Measurements from ENCODE around the gene RUSC1.

RUSC1 gene, protein sequence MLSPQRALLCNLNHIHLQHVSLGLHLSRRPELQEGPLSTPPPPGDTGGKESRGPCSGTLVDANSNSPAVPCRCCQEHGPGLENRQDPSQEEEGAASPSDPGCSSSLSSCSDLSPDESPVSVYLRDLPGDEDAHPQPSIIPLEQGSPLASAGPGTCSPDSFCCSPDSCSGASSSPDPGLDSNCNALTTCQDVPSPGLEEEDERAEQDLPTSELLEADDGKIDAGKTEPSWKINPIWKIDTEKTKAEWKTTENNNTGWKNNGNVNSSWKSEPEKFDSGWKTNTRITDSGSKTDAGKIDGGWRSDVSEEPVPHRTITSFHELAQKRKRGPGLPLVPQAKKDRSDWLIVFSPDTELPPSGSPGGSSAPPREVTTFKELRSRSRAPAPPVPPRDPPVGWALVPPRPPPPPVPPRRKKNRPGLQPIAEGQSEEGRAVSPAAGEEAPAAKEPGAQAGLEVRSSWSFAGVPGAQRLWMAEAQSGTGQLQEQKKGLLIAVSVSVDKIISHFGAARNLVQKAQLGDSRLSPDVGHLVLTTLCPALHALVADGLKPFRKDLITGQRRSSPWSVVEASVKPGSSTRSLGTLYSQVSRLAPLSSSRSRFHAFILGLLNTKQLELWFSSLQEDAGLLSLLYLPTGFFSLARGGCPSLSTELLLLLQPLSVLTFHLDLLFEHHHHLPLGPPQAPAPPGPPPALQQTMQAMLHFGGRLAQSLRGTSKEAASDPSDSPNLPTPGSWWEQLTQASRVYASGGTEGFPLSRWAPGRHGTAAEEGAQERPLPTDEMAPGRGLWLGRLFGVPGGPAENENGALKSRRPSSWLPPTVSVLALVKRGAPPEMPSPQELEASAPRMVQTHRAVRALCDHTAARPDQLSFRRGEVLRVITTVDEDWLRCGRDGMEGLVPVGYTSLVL

DNA sequence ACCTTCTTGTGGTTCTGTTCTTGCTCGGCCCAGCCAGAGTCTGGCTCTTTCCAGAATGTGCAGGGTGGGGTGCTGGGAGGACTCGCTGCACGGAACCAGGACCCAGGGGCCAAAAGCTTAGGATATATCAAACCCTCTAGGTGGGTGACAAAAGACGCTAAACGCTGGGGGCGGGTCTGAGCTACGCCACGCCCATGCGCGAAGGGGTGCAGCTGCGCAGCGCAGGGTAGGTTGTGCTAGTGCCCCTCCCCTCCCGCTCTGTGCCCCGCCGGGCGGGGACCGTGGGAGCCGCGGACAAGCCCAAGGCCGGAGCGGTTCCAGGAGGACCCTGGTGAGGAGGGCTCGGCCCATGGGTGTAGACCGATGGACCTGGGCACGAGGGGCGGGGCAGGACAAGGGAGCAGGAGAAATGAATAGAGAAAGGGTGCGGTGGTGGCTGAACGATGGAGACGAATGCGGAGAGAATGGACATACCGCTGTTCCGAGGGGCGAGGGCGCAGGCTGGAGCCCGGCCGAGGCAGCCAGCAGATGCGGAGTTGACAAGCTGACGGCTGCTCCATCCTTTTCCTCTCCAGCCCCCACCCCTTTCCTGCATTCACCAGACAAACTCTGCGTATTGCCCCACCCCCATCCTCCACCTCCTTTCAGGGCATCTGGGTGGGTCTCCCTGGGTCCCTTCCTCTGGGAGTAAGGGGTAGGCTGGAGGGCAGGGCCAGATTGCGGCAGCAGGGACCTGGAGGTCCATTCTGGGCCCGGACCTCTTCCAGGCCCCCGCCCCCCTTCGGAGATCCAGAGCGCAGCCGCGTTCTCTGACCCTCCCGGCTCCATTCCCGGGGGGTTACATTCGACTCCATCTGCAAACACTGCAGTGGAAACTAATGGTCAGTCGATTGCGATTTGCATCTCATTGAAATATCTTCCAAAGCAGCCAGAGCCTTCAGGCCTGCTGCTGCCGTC lies at the start of gene RUSC1:
Gene RUSC1, plus strand, starts transcription at position 234 of the 957 bp plus-strand sequence. CDS start 880 bp downstream, outside the sequence.
- peaks cover 41% of the 10 kb centered on the region for H3K36me3 ChIP-seq (ENCODE audit: control insufficient read depth, insufficient read depth, low read length, severe bottlenecking)
- peak within 1 kb of the TSS; percentile 97 for H3K4me3 ChIP-seq (ENCODE audit: low read length)
- no peaks in the 10 kb centered on the region for H3K27me3 ChIP-seq (replicated peaks; ENCODE audit: control insufficient read depth, insufficient read depth, low read length)
- no peaks in the 10 kb centered on the region for H3K9me3 ChIP-seq (ENCODE audit: control insufficient read depth, low read length)
- H3K9ac ChIP-seq (ENCODE audit: low read length) = peak within 1 kb of the TSS; percentile 86
- peaks cover 52% of the 10 kb centered on the region for H3K4me1 ChIP-seq (ENCODE audit: control insufficient read depth, insufficient read depth, low read length)
- DNase-seq (ENCODE audit: low read depth) = peak; percentile 87

DNA sequence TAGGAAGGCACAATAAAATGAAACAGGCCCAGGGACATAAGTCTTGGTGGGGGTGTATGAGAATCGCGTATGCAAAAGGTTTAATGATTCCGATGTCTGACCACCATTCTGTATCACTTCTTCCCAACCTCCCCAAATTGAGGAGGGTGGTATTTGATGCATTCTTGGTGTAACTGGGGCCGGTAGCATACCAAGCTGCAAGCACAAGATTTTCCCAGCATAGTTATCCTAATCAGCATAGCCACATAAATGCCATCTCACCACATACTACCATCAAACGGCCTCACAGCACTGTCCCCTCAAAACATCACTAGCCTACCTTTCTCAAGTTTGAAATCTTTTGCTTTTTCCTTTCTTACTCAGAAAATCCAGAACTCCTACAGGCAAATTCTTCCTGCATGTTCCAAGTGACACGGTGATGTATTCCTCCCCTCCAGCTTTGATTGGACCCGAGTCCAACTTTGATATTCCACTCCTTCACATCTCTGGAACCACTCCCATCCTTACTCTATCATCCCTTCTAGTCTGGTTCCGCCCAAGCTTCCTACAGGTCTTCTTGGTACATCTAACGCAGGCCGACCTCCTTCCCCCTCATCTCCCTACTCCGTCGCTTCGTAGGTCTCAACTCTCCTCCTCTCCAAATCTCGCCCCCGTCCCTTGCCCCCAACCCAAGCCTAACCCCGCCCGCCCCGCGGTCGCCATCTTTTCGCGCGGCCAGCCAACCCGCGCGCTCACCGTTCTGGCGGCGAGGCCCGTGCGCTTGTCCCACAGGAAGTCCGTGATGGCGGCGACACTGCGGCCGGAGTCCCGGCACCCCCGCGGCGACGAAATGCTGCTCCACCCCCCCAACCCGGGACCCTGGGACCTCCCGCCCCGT lies 48.0 kb upstream of the RUSC1 start:
- Histone ChIP-seq H3K36me3 (ENCODE audit: control insufficient read depth, insufficient read depth, low read length, severe bottlenecking) (peaks cover 37% of the 10 kb centered on the region), H3K4me3 (ENCODE audit: low read length) (peak overlapping the region; percentile 83), H3K9ac (ENCODE audit: low read length) (peak overlapping the region; percentile 86), H3K4me1 (ENCODE audit: control insufficient read depth, insufficient read depth, low read length) (peaks cover 19% of the 10 kb centered on the region), H3K27me3 (replicated peaks; ENCODE audit: control insufficient read depth, insufficient read depth, low read length) (no peaks in the 10 kb centered on the region), H3K9me3 (ENCODE audit: control insufficient read depth, low read length) (no peaks in the 10 kb centered on the region)
- peak; percentile 80 for DNase-seq (ENCODE audit: low read depth)

DNA sequence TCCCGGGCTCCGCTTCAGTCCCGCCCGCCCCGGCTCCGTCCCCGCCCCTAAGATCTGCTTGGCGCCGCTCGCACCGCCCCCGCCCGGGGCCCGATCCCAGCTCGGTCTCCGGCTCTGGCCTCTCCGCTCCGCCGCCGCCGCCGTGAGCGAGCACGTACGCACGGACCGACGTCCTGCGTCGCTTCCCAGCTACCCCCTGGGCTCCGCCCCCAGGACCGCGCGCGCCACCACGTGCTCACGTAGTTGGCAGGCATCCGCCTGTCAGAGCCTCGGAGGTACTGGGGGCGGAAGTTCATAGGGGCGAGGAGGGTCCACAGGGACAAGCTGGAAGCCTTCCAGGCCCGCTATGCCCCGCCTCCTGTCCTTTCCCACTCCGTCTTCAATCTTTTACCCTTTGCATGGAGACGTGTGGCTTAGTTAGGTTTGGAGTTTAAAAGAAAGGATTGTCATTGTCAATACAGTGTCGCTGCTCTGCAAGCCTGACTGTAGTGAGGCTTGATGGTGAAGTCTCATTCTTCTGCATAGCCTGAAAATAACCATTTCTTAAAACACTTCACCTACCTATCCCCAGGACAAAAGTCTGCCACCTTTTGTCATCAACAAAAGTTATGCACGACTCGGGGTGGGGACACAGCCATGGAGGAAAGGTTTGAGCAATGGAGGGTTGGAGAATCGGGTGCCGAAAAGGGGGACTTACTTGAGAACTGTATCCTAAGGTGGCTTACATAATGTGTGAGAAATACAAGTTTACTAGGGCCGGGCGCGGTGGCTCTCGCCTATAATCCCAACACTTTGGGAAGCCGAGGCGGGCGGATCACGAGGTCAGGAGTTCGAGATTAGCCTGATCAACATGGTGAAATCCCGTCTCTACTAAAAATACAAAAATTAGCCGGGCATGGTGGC lies 47.1 kb upstream of the RUSC1 start, which contains the start of gene CLK2:
Gene CLK2, minus strand, starts transcription at position 162 of the 903 bp plus-strand sequence. CDS start 2,527 bp downstream, outside the sequence.
- DNase-seq (ENCODE audit: low read depth) = peak; percentile 97
- H3K36me3 ChIP-seq (ENCODE audit: control insufficient read depth, insufficient read depth, low read length, severe bottlenecking) = peaks cover 28% of the 10 kb centered on the region
- peaks cover 19% of the 10 kb centered on the region for H3K4me1 ChIP-seq (ENCODE audit: control insufficient read depth, insufficient read depth, low read length)
- H3K9me3 ChIP-seq (ENCODE audit: control insufficient read depth, low read length) = no peaks in the 10 kb centered on the region
- peak within 1 kb of the TSS; percentile 83 for H3K4me3 ChIP-seq (ENCODE audit: low read length)
- peak within 1 kb of the TSS; percentile 86 for H3K9ac ChIP-seq (ENCODE audit: low read length)
- H3K27me3 ChIP-seq (replicated peaks; ENCODE audit: control insufficient read depth, insufficient read depth, low read length) = no peaks in the 10 kb centered on the region

GRCh38 chr1:155277070-155277901 lies 43.4 kb upstream of the RUSC1 start, which contains the start of gene HCN3:
HCN3 (plus strand) TSS chr1:155277463; CDS start chr1:155277591, 128 bp downstream.
- peak; percentile 99 for DNase-seq (ENCODE audit: low read depth)
- no peaks in the 10 kb centered on the region for H3K9me3 ChIP-seq (ENCODE audit: control insufficient read depth, low read length)
- peaks cover 11% of the 10 kb centered on the region for H3K4me1 ChIP-seq (ENCODE audit: control insufficient read depth, insufficient read depth, low read length)
- H3K36me3 ChIP-seq (ENCODE audit: control insufficient read depth, insufficient read depth, low read length, severe bottlenecking) = no peaks in the 10 kb centered on the region
- H3K27me3 ChIP-seq (replicated peaks; ENCODE audit: control insufficient read depth, insufficient read depth, low read length) = no peaks in the 10 kb centered on the region
- H3K9ac ChIP-seq (ENCODE audit: low read length) = peak within 1 kb of the TSS; percentile 84
- peak within 1 kb of the TSS; percentile 84 for H3K4me3 ChIP-seq (ENCODE audit: low read length)

DNA sequence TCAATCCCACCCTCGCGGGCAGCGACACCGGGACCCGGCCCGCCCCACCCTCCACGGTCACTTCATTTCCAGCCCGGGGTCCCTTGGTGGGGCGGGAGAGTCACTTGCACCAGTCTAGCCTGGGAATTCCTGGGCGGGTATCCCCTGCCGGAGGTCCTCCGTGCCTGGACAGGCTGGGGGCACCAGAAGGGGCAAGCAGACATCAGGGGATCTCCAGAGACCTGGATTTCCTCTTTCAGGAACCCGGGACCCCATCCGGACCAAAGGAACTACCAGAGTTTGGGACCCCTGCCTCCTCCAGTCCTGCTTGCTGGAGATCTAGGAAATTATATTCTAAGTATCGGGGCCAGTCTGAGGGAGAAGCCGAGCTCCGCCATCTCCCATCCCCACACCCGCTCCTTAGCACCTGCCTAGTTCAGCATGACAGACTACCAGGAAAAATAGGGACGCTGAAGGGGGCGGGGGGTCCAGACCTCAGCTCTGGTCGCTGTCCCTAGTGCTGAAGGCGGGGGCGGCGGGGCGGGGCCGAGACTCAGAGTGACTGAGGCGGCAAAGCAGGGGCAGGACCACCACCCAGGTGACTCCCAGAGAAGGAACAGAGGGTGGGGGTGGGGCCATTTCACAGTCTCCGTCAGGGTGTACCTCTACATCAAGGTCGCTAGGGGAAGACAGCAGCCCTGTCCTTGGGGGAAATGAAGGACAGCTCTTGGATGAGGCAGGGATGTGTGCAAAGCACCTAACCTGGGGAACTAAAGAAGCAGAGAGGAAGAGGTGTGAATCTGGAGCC lies 42.6 kb upstream of the RUSC1 start:
- Histone ChIP-seq H3K9me3 (ENCODE audit: control insufficient read depth, low read length) (no peaks in the 10 kb centered on the region), H3K36me3 (ENCODE audit: control insufficient read depth, insufficient read depth, low read length, severe bottlenecking) (no peaks in the 10 kb centered on the region), H3K9ac (ENCODE audit: low read length) (peak overlapping the region; percentile 84), H3K27me3 (replicated peaks; ENCODE audit: control insufficient read depth, insufficient read depth, low read length) (no peaks in the 10 kb centered on the region), H3K4me1 (ENCODE audit: control insufficient read depth, insufficient read depth, low read length) (peaks cover 8% of the 10 kb centered on the region), H3K4me3 (ENCODE audit: low read length) (peak overlapping the region; percentile 84)
- peak; percentile 74 for DNase-seq (ENCODE audit: low read depth)

GRCh38 chr1:155278689-155279160 lies 42.0 kb upstream of the RUSC1 start:
- DNase-seq (ENCODE audit: low read depth) = no peak
- no peaks in the 10 kb centered on the region for H3K27me3 ChIP-seq (replicated peaks; ENCODE audit: control insufficient read depth, insufficient read depth, low read length)
- H3K36me3 ChIP-seq (ENCODE audit: control insufficient read depth, insufficient read depth, low read length, severe bottlenecking) = no peaks in the 10 kb centered on the region
- no peak overlapping the region for H3K4me3 ChIP-seq (ENCODE audit: low read length)
- no peak overlapping the region for H3K9ac ChIP-seq (ENCODE audit: low read length)
- no peaks in the 10 kb centered on the region for H3K9me3 ChIP-seq (ENCODE audit: control insufficient read depth, low read length)
- H3K4me1 ChIP-seq (ENCODE audit: control insufficient read depth, insufficient read depth, low read length) = peaks cover 7% of the 10 kb centered on the region

DNA sequence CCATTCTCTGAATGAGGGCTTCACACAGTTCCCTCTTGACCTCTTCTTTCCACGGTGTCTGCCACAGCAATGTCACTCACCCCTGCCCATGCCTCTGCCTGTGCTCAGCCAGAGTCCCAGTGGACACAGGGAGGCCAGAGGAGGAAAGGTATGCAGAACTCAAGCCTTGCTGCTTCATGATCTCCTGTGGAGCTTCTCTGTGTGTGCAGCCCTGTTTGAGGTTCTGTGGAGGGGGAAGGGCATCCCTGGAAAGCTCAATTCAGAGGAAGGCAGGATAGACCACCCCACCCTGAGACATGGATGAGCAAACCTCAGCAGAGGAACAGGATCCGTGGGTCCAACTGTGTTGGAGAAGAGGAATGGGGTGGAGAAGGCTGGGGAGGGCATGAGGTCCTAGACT lies 41.4 kb upstream of the RUSC1 start:
- Histone ChIP-seq H3K27me3 (replicated peaks; ENCODE audit: control insufficient read depth, insufficient read depth, low read length) (no peaks in the 10 kb centered on the region), H3K9me3 (ENCODE audit: control insufficient read depth, low read length) (no peaks in the 10 kb centered on the region), H3K9ac (ENCODE audit: low read length) (no peak overlapping the region), H3K36me3 (ENCODE audit: control insufficient read depth, insufficient read depth, low read length, severe bottlenecking) (no peaks in the 10 kb centered on the region), H3K4me3 (ENCODE audit: low read length) (no peak overlapping the region), H3K4me1 (ENCODE audit: control insufficient read depth, insufficient read depth, low read length) (peaks cover 4% of the 10 kb centered on the region)
- DNase-seq (ENCODE audit: low read depth) = no peak

- no peak overlapping the region for H3K4me3 ChIP-seq (ENCODE audit: low read length)
- no peak overlapping the region for H3K9ac ChIP-seq (ENCODE audit: low read length)
- H3K27me3 ChIP-seq (replicated peaks; ENCODE audit: control insufficient read depth, insufficient read depth, low read length) = no peaks in the 10 kb centered on the region
- no peaks in the 10 kb centered on the region for H3K4me1 ChIP-seq (ENCODE audit: control insufficient read depth, insufficient read depth, low read length)
- H3K9me3 ChIP-seq (ENCODE audit: control insufficient read depth, low read length) = no peaks in the 10 kb centered on the region
- no peaks in the 10 kb centered on the region for H3K36me3 ChIP-seq (ENCODE audit: control insufficient read depth, insufficient read depth, low read length, severe bottlenecking)
- no peak for DNase-seq (ENCODE audit: low read depth)
Observed at GRCh38 chr1:155282488-155283091, 38.1 kb upstream of the RUSC1 start.

Data from adipocyte (in vitro differentiated cells).